HG03280 (cell line): ENCODE measurements around the gene CD247.

ENCODE experiments used
- ATAC-seq: cut with Tn5 transposase; IDR thresholded peaks from one replicate; pipeline ENCODE4 v1.9.1; 2021; ENCODE audit warnings: mild to moderate bottlenecking, moderate library complexity; ENCODE audit not compliant: unreplicated experiment

Gene CD247

GRCh38 chr1:167463875-167464575, 54.3 kb downstream of the CD247 start:
- ATAC-seq = no peak

GRCh38 chr1:167463080-167463479, 55.2 kb downstream of the CD247 start:
- no peak for ATAC-seq

DNA sequence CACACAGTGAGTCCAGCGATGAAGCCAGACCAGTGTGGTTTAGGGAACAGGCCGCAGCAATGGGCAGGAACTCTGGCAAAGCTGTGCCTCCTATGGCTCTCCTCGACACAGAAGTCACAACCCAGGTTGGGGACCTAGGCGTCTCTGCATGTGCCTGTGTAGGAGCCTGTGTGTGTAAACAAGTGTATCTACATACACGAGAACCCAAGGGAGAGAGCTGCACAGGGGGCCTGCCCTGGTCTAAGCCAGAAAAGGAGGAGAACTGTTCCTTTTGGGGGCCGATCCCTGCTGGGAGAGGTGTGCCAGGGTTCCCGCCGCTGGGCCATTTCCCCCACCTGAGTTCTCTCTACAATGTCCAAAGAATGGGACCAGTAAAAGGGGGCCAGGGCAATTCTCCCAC, 56.0 kb downstream of the CD247 start:
- no peak for ATAC-seq

DNA sequence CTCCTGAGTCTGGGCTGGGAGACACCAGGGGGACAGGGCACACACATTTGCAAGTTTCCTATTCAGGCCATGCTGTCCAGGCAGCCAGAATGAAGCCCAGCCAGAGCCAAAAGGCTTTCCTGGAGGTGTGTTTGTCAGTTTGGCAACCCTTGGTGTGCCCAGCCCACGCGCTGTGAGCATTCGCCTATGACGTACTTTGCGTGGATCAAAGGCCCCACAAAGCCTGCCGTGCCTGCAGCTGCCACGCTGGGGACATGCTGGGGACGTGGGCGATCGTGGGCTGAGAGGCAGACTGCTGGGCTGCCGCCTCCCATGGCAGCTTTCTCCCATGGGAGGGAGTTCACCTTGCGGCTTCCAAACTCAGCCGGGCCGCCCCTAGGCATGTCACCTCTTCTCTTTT, 57.5 kb downstream of the CD247 start:
- ATAC-seq = no peak

DNA sequence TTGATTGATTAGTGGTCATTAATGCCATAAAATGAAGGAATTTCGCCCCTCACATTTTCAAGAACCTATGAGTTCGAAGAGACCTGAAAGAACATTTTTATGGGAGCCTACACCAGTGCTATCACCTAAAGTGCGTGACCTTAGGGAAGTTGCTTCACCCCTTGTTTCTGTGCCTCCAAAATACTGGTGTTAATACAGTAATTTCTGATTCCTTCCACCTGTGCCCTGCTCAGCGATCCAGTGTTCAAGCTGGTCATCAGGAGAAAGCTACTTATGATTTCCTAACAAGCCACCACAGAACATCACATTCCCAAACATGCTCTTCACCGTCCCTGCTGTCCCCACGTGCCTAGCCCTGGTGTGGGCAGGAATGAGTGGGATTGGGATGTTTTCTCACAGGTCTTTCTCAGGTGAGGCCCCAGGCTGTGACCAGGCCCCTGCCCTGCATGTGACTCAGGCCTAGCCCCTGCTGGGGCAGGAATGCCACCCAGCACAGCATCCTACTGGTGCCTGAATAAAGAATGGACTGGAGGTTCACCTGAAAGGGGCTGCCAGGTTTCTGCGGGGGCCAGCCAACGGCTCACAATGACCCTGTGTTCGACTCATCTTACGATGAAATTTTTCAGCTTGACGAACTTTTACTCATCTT, 60.3 kb downstream of the CD247 start:
- no peak for ATAC-seq

DNA sequence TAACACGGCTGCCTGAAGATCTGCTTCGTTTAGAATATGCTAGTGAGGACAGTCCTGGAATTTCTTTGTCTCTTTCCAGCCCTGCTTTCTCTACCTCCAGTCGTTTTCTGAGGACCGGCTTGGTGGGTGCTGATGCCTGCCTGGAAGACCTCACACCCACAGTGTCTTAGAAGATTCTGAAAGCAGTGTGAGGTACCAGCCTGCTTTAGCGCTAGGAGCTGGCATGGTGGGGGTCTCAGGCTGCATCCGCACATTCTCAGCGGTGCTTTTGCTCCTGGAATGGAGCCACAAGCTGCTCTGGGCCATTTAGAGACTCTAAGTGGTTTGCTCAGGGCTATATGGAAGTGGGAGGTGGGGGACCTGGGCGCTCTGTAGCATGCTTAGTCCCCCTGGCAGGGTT, 61.4 kb downstream of the CD247 start:
- no peak for ATAC-seq

- ATAC-seq = no peak
Measured at GRCh38 chr1:167456524-167456923, 61.8 kb downstream of the CD247 start.

DNA sequence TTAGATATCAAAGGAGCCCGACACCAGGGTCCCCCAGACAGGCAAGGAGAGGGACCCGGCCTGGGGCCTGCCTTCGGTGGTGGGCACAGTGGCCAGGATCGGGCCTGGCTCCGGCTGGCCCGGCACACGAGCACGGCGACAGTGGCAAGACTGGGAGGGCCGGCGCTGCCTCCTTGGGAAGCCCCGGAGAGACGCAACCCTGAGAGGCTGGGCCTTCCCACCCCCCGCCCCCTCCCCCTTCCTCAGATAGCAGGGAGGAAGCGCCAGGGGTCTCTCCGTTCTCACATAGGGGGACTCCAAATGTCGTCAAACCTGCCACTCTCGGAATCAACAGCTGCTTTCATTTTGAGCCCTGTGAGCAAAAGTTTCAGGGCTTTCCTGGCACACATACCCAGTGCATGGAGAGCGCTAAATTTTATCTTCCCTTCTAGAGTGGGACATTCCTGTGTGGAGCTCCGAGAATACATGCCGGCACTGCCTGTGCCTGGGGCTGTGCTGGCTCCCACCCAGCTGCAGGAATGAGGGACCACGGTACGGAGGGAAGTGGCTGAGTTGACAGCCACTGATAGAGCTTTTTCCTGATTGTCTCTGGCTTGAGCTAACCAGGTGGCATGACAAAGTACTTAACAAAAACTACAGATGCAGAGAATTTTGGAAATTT, 62.4 kb downstream of the CD247 start:
- ATAC-seq = peak; percentile 36

DNA sequence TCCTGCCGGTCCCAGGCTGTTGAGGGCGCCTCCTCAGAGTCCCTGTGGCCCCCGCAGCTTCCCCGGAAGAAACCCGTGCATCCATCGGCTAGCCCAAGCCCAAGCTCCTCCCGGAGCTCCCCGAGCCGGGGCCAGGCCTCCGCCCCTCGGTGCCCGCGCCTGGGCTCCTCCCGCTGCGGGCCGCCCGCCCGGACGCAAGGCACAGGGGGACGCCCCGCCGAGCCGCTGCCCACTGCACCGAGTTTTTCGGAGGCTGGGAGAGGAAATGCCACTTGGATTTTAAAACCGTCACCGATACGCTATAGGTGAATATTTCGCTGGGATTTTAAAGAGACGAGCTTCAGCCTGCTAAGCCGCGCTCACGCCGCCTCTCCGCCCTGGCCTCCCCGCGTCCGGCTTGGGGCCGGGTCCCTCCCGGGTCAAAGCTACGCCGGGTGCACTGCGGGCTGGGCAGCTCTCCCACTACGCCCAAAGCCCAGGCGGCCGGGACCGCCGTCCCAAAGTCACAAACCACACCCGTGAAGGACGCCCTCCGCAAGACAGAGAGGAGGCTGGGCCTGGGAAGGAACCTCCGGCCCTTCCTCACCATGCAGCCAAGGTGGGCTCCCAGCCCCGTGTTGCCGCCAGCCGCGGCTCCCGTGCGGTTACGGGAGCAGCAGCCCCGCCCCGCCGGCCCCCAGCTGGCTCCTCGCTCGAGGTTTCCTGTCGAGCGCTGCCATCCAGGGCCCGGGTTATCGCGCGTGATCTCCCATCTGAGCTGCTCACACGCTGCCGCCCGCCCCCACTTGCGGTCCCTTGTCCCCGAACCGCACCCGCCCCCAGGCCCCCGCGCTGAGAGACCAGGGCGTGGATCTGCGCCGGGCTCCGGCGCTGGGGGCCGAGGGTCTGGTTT, 63.2 kb downstream of the CD247 start:
- ATAC-seq = peak; percentile 57

GRCh38 chr1:167454304-167454893, 63.9 kb downstream of the CD247 start:
- peak; percentile 7 for ATAC-seq

- ATAC-seq = no peak
Measured at GRCh38 chr1:167453123-167453522, 65.2 kb downstream of the CD247 start.

GRCh38 chr1:167452483-167452882, 65.8 kb downstream of the CD247 start:
- ATAC-seq = no peak

GRCh38 chr1:167450843-167451242, 67.5 kb downstream of the CD247 start:
- ATAC-seq = no peak

- ATAC-seq = peak; percentile 65
Measured at GRCh38 chr1:167447521-167448136, 70.7 kb downstream of the CD247 start.

DNA sequence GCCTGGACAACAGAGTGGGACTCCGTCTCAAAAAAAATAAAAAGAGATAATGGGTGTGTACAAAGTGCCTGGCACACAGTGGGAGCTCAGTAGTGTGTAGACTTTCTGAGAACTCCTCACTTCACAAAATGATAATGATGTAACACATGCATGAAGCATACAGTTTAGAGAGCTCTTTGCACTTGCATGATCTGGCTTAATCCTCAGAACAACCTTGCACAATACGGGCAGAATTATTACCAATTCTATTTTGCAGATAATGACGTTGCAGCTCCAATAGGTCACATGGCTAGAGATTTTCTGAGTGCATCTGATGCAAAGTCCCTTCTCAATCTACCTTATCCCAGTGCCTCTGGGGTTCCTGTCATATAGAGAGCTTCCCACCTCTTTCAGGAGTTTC, 71.4 kb downstream of the CD247 start:
- no peak for ATAC-seq

- no peak for ATAC-seq
Measured at GRCh38 chr1:167443757-167444156, 74.6 kb downstream of the CD247 start.

- ATAC-seq = no peak
Measured at GRCh38 chr1:167442854-167443565, 75.3 kb downstream of the CD247 start.

DNA sequence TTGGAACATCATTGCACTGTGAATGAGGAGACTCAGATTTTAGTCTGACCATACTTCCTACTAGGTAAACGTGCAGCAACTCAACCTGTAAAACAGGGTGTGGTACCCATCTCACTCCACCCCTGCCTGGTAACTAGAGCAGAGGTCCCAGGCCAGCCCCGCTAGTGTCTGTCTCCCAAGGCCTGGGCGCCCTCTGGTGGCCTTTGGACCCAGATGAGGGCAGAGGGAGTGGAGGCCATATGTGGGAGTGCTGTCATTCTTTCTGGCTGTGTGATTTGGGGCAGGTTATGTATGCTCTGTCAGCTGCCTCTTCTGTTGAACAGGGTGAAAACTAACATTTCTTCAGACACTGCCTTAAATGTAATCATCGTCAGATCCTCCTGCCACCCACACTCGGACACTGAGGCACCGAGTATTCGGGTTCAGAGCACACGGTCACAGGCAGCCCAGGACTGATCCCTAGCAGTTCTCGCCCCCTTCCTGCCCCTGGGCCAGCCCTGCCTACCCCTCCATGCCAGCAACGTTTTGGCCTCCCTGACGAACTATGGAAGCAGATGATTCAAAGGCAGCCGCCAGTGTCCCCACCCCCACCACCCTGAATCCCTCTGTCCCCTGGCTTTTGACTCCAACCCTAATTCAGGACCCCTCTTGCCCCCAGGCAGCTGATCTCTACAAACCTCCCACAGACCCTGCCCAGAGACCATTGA, 76.0 kb downstream of the CD247 start:
- peak; percentile 95 for ATAC-seq

DNA sequence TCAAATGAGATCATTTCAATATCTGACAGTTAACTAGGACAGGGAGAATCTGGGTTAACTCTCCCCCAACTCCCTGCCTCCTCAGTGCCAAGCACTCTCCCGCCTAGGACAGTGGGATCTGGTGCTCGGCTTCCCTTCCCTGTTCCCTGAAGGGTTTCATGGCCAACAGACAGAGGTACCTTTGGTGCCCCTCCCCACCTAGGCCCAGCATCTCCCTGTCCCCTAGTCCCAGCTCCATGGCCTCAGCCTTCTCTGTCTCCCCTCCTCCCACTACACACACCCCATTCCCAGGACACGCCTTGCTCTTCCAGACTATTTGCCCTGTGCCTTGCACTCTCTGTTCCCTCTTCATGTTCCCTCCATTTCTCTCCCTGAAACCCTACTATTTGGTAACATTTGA, 77.1 kb downstream of the CD247 start:
- no peak for ATAC-seq
